Tibial nerve (tissue), 4 donors: Measurements from ENCODE around the gene ABI3BP. TPM values are rescaled to one million over a fixed set of nuclear protein-coding genes. Genes with fewer than 3 reads are reported as not detected.

Source experiments
- DNase-seq, 2 donors: peaks; one replicate each; pipeline ENCODE4 v3.0.0-alpha.2; 2019; ENCODE audit warnings: low spot score in 2 of 2
- H3K27ac ChIP-seq, 4 donors: fragments of 200-600 bp; sonication (generic) in 3 of 4; one replicate each; pipeline ENCODE4 v1.5.1; 2017 to 2019; ENCODE audit warnings: mild to moderate bottlenecking in 1 of 4
- H3K27me3 ChIP-seq, 2 donors: fragments of 200-600 bp; sonication (generic) in 1 of 2; one replicate each; pipeline versions ENCODE4 v1.5.1 to v1.6.0; 2017 to 2019
- H3K36me3 ChIP-seq, 3 donors: fragments of 200-600 bp; sonication (generic); one replicate each; pipeline ENCODE4 v1.5.1; 2018 to 2019
- H3K4me1 ChIP-seq, 4 donors: fragments of 200-600 bp; sonication (generic) in 3 of 4; one replicate each; pipeline ENCODE4 v1.5.1; 2017 to 2019
- H3K4me3 ChIP-seq, 4 donors: fragments of 200-600 bp; sonication (generic) in 3 of 4; one replicate each; pipeline ENCODE4 v1.5.1; 2017 to 2019; ENCODE audit warnings: mild to moderate bottlenecking in 1 of 4, moderate library complexity in 1 of 4
- H3K9me3 ChIP-seq, 4 donors: fragments of 200-600 bp; sonication (generic) in 3 of 4; one replicate each; pipeline ENCODE4 v1.5.1; 2017 to 2019
- CTCF ChIP-seq, 5 experiments: fragments of 200-600 bp in 3 of 5; fragments of 450-650 bp in 2 of 5; sonication (generic) in 3 of 5; IDR thresholded peaks; one replicate each; pipeline ENCODE4 v1.5.1; 2016 to 2019; ENCODE audit warnings: antibody characterized with exemption in 5 of 5, mild to moderate bottlenecking in 3 of 5, moderate library complexity in 2 of 5
- EP300 ChIP-seq, 2 donors: sonication (generic); formaldehyde crosslinking; IDR thresholded peaks; one replicate each; pipeline ENCODE4 v1.6.1; 2017; ENCODE audit warnings: antibody characterized with exemption in 2 of 2, mild to moderate bottlenecking in 1 of 2
- POLR2A ChIP-seq, 2 donors: fragments of 450-650 bp; IDR thresholded peaks; one replicate each; pipeline ENCODE4 v1.6.1; 2017; ENCODE audit warnings: antibody characterized with exemption in 2 of 2, mild to moderate bottlenecking in 2 of 2, moderate library complexity in 2 of 2
- WGBS, 2 donors: methylation state at CpG; one replicate each; pipeline ENCODE4 v1.1.5; 2018; 5-methylcytosine and 5-hydroxymethylcytosine counted together
- total RNA-seq, 4 donors: library from RNA; depleted of rRNA; stranded (reverse); fragments of >200 nt; gene quantifications; one replicate each; pipeline ENCODE4 v1.1.0, GENCODE V29; 2016

ABI3BP gene
- total RNA-seq, 4 donors from 2014 or later = 39.6 to 189 (median 139) TPM

GRCh38 chr3:100976611-100977010, 16.6 kb downstream of the ABI3BP start:
- H3K36me3 ChIP-seq = no peaks in the 10 kb centered on the region
- H3K27me3 ChIP-seq = no peaks in the 10 kb centered on the region
- no peak for DNase-seq
- H3K4me3 ChIP-seq = no peak overlapping the region
- H3K27ac ChIP-seq = no peak overlapping the region
- 62 to 66% methylated on average over 3 of the region's 3 CpGs for WGBS, 2 donors
- TF ChIP-seq EP300 (IDR thresholded peaks at IDR 0.05) = no peak
- no peak for TF ChIP-seq POLR2A (IDR thresholded peaks at IDR 0.05)
- no peak for TF ChIP-seq CTCF (IDR thresholded peaks at IDR 0.05)
- H3K4me1 ChIP-seq = peaks cover 0 to 19% (median 3%) of the 10 kb centered on the region in 4 donors
- H3K9me3 ChIP-seq = no peaks in the 10 kb centered on the region

- Histone ChIP-seq H3K27ac (peak overlapping the region in 2 of 4 donors; percentile 59 to 60), H3K4me3 (no peak overlapping the region)
- TF ChIP-seq EP300 (IDR thresholded peaks at IDR 0.05) (no peak), CTCF (IDR thresholded peaks at IDR 0.05) (no peak), POLR2A (IDR thresholded peaks at IDR 0.05) (no peak)
Measured at GRCh38 chr3:100975714-100976113, 17.5 kb downstream of the ABI3BP start.

GRCh38 chr3:100973594-100973993, 19.6 kb downstream of the ABI3BP start:
- H3K27ac ChIP-seq = peak overlapping the region in 2 of 4 donors; percentile 32 to 44
- WGBS, 2 donors = 81 to 83% methylated on average over 4 of the region's 4 CpGs
- H3K4me1 ChIP-seq = peaks cover 0 to 15% (median 3%) of the 10 kb centered on the region in 4 donors
- H3K27me3 ChIP-seq = no peaks in the 10 kb centered on the region
- no peak for DNase-seq
- no peak overlapping the region for H3K4me3 ChIP-seq
- TF ChIP-seq CTCF (IDR thresholded peaks at IDR 0.05) (no peak), EP300 (IDR thresholded peaks at IDR 0.05) (no peak), POLR2A (IDR thresholded peaks at IDR 0.05) (no peak)
- no peaks in the 10 kb centered on the region for H3K36me3 ChIP-seq
- no peaks in the 10 kb centered on the region for H3K9me3 ChIP-seq

More at GRCh38 chr3:100975714-100976113, 17.5 kb downstream of the ABI3BP start:
- Histone ChIP-seq H3K9me3 (no peaks in the 10 kb centered on the region), H3K27me3 (no peaks in the 10 kb centered on the region), H3K4me1 (peaks cover 0 to 15% (median 3%) of the 10 kb centered on the region in 4 donors), H3K36me3 (no peaks in the 10 kb centered on the region)
- no peak for DNase-seq
- WGBS, 2 donors = 61 to 71% methylated on average over 2 of the region's 2 CpGs

DNA sequence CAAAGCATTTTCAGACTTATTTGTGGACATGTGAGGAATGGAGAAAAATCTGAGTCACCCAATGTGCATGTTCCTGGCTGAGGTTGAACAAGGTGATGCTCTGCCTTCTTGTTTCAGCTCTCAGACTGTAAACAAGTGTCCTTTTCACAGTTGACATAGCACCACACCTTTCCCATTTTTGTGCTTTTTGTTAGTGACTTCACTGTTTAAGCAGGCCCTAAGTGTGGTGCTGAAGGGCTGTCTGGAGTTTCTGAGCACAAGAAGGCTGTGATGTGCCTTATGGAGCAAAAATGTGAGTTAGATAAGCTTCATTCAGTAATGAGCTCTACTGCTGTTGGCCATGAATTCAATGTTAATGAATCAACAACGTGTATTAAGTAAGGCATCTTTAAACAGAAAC, 20.4 kb downstream of the ABI3BP start:
- peaks cover 0 to 15% (median 3%) of the 10 kb centered on the region in 4 donors for H3K4me1 ChIP-seq
- peak overlapping the region in 2 of 4 donors; percentile 32 to 44 for H3K27ac ChIP-seq
- no peak for TF ChIP-seq EP300 (IDR thresholded peaks at IDR 0.05)
- TF ChIP-seq POLR2A (IDR thresholded peaks at IDR 0.05) = no peak
- TF ChIP-seq CTCF (IDR thresholded peaks at IDR 0.05) = no peak
- H3K4me3 ChIP-seq = no peak overlapping the region
- 33 to 40% methylated on average over 1 of the region's 1 CpG for WGBS, 2 donors
- H3K9me3 ChIP-seq = no peaks in the 10 kb centered on the region
- H3K27me3 ChIP-seq = no peaks in the 10 kb centered on the region
- H3K36me3 ChIP-seq = no peaks in the 10 kb centered on the region
- DNase-seq = no peak

GRCh38 chr3:100972301-100972844, 20.8 kb downstream of the ABI3BP start:
- TF ChIP-seq EP300 (IDR thresholded peaks at IDR 0.05) = no peak
- DNase-seq = no peak
- Histone ChIP-seq H3K4me3 (no peak overlapping the region), H3K9me3 (no peaks in the 10 kb centered on the region), H3K36me3 (no peaks in the 10 kb centered on the region), H3K27ac (peak overlapping the region in 1 of 4 donors; percentile 34), H3K4me1 (peaks cover 0 to 15% (median 3%) of the 10 kb centered on the region in 4 donors), H3K27me3 (no peaks in the 10 kb centered on the region)
- 35 to 48% methylated on average over 2 of the region's 2 CpGs for WGBS, 2 donors
